ENCODE measurements around the gene POLR2F. TPM values are rescaled to one million over a fixed set of nuclear protein-coding genes. Genes with fewer than 3 reads are reported as not detected.
"Not testable (repeated sequence)": the region's sequence is repeated elsewhere in the genome, so short reads cannot be mapped to it uniquely, and the experiment has no call there.

POLR2F gene
- total RNA-seq, 1 experiment from 2014 or later, result 155 TPM

DNA sequence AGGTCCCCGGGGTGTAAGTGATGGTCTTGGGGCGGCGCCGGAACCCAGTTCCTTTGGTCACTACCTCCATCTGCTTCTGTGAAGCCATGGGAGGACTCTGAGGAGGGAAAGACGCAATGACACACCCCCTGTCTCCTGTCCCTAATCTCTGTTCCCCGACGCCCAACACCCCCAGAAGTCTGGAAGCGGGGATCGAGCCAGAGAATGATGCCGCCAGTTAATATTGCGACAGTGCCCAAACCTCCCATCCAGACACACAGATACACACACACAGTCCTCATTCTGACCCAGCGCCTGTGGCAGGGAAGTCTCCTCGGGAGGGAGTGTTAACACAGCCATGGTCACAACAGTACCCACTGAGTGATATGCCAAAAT lies 450 bp upstream of the POLR2F start:
- DNase-seq (ENCODE audit: low spot score), result no peak

DNA sequence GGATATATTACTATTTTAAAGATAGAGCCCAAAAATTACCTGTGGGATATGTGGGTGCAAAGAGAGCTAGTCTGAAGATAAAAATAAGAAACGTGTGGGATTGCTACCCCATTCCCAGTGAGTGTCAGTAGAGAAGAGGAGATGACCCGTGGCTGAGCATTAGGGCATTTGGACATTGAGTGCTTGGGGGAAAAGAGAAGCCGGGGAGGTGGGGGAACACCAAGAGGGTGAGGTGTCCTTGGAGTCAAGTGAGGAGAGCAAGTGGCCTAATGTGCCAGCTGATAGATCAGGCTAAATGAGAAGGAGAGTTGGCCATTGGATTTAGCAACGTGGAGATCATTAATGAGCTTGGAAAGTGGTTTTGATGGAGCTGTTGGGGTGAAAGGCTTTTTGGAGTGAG lies 1.2 kb downstream of the POLR2F start:
- no peak for DNase-seq (ENCODE audit: low spot score)

DNA sequence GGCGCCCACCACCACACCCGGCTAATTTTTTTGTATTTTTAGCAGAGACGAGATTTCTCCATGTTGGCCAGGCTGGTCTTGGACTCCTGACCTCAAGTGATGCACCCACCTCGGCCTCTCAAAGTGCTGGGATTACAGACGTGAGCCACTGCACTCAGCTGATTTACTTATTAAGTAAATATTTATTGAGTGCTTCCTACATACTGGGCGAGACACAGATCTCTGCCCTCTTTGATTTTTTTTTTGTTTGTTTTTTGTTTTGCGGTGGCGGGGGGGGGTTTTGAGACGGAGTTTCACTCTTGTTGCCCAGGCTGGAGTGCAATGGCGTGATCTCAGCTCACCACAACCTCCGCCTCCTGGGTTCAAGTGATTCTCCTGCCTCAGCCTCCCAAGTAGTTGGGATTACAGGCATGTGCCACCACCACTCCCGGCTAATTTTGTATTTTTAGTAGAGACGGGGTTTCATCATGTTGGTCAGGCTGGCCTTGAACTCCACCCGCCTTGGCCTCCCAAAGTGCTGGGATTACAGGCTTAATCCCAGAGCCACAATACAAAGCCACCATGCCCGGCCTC lies 2.4 kb downstream of the POLR2F start:
- DNase-seq (ENCODE audit: low spot score), result not testable (repeated sequence)

DNA sequence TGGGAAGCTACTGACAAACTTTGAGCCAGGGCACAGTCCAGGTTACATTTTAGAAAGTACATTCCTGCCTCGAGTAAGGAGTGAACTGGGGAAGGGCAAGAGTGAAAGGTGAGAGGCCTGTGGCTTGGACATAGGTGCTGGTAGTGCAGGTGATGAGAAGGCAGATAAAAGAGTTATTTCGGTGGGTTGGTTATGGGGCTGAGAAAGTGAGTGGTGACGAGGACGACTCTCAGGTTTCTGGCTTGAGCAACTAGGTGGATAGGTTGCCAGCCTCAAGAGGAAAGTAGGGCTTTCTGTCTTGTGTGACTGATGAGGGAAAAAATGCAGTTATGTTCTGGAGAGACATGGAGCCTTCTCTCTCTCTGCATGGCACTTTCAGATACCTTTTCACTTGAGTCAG lies 3.7 kb downstream of the POLR2F start:
- no peak for DNase-seq (ENCODE audit: low spot score)

DNA sequence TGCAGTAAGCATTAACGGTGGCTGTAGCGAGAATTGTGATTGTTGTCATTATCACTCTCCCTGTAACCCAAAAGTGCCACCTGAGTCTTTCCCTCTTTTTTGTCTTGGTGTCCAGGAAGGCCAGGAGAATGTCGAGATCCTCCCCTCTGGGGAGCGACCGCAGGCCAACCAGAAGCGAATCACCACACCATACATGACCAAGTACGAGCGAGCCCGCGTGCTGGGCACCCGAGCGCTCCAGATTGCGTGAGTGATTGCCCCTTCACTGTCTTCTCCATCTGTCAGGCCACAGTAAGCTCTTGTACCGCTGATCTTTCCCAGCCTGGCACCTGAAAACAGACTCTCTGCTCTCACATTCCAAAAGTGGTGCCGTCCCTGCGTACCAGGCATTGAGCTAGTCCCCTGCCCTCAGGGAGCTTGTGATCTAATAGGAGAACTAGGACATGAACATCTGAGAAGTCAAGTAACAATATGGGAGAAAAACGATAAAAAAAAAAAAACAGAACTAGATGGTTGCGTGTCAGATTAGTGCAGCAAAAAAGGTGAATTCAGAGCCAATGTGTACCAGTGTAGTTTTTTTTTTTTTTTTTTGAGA lies 5.8 kb downstream of the POLR2F start:
- DNase-seq (ENCODE audit: low spot score), result no peak

DNA sequence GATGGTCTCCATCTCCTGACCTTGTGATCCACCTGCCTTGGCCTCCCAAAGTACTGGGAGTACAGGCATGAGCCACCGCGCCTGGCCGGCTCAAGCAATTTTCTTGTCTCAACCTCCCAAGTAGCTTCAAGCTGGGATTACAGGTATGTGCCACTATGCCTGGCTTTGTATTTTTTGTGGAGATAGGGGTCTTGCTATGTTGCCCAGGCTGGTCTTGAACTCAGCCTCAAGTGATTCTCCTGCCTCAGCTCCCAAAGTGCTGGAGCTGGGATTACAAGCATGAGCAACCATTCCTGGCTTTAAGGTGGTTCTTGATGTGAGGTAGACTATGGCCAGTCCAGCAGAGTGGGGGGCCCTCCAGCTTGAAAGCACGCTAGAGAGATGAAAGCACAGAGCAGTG lies 7.6 kb downstream of the POLR2F start:
- DNase-seq (ENCODE audit: low spot score), result no peak

DNA sequence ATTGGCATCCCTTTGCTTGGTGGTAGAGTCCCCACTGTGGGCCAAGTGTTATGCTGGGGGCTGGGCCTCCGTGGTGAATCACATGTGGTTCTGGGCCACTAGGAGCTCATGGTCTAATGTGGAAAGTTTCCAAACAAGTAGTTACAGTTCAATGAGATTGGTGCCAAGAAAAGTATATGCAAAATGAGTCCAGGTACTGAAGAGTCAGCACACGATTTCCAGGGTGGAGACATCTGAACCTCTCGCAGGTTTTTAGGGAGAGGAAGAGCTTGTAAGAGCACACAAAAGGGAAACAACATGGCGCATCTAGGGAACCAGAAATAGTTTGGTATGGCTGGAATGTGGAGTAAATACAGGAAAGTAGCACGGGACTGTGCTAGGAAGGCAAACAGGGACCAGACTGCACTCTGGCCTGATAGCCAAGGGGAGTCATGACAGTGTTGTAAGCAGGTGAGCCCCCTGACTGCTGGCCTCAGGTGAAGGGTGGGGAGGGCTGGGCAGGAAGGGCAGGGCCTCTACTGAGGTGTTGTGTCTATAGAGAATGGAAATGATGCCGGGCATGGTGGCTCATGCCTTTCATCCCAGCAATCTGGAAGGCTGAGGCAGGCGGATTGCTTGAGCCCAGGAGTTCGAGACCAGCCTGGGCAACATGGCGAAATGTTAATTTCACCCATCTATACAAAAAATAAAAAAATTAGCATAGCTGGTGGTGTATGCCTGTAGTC lies 12.6 kb downstream of the POLR2F start:
- no peak for DNase-seq (ENCODE audit: low spot score)

DNA sequence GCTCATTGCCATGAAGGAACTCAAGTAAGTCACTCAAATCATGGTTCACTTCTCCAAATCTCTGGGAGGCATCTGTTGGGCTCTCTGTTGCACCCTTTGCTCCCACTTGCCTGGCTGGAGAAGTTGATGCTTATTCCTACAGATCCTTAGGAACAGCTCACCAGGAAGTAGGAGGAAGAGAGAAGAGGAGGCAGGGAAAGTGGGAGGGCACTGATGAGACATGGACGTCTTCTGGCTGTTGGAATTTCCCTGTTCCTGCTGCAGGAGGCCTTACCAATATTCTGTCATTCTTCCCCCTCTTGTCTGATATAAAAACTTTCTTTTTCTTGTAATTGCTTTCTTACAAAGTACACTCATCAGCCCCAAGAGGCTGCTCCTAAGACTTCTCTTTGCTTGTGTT lies 13.6 kb downstream of the POLR2F start:
- DNase-seq (ENCODE audit: low spot score), result no peak

DNA sequence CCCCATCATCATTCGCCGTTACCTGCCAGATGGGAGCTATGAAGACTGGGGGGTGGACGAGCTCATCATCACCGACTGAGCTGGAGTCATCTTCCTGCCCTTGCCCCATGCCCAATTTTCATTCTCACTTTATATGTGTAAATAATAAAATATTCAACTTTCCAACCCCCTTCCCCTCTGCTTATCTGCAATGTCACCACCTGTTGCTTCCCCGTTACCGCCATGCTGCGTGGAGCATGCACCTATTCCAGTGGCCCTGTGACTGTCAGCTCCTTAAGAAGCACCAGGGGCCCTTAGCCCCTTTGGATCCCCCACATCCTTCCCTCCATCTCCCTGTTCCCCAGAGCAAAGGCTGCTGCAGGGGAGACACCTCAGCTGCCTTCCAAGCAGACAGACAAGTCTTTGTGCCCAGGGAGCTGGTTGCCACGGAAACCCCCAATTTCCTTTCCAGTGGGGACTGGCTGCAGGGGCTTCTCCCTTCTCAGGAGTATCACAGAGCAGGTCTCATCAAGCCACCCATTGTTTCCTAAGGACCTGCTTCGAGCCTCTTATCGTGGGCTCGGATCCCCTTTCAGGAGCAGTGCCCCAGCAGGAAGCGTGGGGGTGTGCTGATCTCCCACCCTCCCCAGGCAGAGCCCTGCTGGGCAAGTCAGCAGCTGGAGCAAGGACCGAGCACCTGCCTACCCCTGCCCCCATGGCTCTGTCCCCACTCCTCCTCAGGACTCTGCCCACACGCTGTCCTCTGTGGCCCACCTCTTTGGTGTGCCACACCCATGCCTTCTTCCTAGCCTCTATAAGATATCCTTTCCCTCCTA lies 14.3 kb downstream of the POLR2F start:
- DNase-seq (ENCODE audit: low spot score), result no peak

DNA sequence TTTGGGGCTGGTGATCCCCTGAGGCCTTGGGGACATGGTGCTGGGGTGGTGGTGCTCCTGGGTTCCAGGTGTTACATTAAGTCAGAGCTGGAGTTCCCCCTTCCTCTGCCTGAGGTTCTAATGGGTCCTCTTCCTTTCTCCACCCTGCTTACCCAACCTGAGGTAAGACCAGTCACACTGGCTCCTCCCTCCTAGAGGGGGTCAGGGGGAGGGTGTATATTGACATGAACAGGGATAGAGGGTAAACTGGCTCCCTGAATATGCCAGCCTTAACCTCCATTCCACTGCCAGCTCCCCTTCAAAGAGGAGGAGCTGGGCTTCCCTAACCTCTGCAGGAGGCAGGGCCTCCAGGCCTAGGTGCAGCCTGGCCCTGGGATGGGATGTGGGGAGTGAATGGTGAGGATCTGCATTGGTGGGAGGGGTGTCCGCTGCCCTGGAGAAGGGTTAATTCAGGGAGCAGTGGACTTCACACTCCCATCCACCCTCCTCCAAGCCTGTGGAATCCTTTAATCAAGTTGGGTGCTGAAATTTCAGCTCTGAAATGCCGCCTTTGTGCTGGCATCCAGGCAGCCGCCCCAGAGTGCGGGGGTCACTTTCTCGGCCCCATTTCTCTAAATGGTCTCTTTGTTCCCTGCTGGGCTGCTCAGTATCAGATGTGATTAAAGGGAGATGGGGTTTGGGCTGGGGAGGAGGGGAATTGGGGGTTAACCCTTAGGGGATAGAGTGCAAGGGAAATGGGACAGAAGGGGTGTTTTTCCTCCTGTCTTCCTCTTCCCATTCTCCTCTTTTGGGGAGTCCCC lies 15.2 kb downstream of the POLR2F start:
- no peak for DNase-seq (ENCODE audit: low spot score)

DNA sequence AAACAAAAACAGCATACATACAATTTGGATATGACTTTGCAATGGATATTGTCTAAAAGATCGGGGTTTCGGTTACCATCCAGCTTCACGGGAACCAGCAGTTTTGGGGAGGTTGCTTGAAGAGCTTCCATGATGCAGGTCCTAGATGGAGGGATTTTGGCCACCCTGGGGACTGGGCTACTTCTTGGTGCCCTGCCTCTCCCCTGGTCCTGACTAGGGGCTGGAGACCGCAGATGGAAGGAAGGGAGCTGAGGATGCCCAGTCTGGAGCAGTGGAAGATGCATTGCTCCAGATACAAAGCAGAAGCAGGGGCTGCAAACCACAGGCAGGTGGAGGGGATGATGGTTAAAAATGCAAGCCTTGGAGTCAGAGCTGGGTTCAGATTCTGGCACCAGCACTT lies 17.4 kb downstream of the POLR2F start:
- no peak for DNase-seq (ENCODE audit: low spot score)

DNA sequence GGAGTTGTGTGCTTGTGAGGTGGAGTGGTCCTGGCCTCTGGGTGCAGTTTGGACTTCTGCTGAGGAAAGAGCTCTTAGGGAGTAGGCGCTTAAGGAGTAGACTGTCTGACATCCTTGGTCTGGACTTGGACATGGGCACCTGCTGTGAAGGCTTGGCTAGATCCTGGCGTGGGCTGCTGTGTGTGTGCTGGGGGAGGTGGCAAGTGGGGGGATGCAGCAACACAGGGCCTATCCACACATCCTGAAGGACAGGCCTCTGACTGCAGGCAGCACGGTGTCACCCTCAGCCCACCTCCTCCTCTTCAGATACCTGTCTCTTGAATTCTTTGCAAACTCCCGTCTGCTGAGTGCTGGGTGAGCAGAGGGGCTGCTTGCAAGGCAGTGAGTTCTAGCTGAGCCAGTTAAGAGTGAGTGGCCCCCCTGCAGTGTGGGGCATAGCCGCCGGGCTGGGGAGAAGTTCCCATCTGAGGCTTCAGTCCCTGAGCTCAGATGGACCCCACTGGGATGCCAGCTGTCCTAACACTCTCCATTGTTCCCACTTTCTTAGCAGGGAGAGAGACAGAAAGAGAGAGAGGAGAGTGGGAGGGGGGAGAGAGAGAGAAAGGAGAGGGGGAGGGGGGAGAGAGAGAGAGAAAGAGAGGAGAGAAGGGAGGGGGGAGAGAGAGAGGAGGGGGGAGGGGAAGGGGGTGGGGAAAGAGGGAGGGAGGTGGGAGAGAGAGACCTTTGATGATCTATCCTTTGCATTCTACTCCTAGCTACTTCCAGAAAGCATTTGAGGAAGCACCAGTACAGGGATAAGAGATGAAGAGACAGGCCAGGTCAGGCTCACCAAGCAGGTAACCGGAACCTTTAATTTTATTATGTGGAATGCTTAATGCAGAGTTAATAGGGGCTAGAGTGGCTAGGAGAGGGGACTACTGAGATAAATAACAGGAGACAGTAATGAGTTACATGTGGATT lies 18.3 kb downstream of the POLR2F start:
- no peak for DNase-seq (ENCODE audit: low spot score)

DNA sequence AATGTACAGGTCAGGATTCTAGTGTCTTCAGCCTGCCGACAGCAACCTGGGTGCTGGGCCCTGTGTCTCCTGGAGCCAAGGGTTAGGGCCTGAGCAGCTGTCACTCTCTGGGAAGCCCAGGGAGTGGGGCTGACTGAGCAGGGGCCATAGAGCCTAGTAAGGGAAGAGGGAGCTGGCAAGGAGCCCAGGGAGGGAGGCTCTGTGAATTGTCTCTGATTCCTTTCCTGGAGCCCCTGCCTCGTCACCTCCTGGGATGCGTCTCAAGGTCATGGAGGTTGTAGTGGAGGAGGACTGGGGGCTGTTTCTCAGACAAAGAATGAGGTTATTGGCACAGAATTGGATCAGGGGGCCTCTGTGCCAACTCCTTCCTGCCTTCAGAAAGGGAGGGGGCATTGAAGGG lies 19.0 kb downstream of the POLR2F start:
- DNase-seq (ENCODE audit: low spot score), result no peak

DNA sequence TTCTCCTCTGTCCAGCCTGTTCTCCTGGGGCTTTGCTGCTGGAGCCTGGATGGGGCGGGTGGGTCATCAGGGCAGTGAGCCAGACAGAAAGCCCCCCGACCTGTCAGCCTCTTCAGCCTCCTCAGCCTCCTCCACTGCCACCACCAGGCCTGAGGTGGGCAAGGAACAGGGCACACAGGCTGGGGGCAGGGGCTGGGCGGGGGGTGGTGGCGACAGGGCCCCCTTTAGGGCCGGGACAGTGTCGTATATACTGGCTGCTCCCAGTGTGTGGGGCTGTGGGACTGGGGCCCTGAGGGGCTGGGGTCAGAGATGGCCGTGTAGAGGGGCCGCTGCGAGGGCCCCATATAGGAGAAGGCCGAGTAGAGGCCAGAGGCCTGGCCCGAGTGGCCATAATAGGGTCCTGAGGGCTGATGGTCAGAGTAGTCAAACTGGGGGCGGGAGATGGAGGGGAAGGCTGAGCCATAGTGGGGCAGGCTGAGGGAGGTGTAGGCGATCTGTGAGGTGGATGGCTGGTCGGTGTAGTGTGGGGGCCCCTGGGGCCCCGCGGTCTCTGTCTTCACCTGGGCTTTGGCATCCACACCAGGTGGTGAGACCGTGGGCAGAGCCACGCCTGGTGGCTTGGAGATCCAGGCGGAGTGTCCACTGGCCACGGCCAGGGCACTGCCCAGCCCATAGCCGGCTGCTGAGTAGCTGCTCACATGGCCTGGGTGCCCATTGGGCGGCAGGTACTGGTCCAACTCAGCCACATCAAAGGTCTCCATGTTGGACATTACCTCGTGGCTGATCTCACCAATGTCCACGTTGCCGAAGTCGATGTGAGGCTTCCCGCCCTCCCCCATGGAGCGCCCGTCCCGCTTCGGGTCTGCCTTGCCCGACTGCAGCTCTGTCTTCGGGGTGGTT lies 20.0 kb downstream of the POLR2F start:
- DNase-seq (ENCODE audit: low spot score), result no peak

DNA sequence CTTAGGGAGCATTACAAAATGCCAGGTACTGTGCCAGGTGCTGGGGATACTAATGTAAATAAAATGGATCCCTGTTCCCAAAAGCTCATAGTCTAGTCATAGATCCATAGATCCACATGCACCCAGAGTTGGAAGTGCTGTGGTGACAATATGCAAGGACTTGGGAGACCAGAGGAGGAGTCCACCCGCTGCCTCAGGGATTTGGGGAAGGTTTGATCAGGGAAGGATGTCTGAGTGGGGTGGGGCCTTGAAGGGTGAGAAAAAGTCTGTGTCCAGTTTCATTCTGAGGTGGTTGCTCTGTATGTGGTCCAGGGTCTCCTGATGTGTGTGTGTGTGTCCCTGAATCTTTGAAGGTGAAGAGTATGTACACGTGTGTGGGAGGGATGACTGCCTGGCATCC lies 21.7 kb downstream of the POLR2F start:
- no peak for DNase-seq (ENCODE audit: low spot score)

DNA sequence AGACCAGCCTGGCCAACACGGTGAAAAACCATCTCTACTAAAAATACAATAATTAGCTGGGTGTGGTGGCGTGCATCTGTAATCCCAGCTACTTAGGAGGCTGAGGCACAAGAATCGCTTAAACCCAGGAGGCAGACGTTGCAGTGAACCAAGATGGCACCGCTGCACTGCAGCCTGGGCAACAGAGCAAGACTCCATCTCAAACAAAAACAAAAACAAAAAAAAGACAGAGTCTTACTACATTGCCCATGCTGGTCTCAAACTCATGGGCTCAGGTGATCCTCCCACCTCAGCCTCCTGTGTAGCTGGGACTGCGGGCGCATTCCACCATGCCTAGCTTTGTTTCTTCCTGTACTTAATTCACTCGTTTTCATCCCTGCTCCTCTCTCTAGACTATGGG lies 22.5 kb downstream of the POLR2F start:
- DNase-seq (ENCODE audit: low spot score), result not testable (repeated sequence)

DNA sequence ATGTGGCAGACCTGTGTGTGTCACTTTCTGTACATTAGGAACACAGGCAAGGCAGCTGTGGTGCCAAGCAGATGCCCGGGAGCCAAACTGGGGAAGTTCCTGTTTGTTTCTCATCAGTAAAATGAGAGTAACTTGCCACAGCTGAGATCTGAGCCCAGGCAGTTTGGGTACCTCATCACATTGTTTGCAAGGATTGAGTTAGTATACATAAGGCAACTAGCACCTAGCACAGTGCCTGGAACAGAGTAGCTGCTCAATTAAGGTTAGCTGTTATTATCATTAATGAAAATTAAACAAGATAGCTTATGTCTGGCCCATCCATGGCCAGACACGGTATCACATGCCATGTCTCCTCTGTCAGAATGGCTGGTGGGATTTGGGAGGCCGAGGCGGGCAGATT lies 23.0 kb downstream of the POLR2F start:
- no peak for DNase-seq (ENCODE audit: low spot score)

DNA sequence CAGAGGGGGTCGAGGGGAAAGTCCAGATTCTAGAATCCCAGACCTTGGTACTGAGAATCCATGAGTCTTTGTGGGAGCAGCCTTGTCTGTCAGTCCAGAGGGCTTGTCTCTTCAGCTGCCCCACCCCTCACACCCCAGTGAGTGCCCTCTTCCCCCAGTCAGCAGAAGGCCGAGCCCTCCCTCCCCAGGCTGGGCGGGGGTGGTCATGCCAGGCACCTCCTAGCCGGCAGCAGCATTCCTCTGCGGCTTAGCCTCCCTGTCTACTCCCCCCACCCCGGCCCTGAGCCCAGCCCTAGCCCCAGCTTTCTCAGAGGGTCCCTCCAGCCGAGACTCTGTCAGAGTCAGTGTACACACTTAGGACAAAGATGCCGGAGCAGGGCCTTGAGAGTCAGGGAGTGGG lies 26.3 kb downstream of the POLR2F start:
- DNase-seq (ENCODE audit: low spot score), result no peak

DNA sequence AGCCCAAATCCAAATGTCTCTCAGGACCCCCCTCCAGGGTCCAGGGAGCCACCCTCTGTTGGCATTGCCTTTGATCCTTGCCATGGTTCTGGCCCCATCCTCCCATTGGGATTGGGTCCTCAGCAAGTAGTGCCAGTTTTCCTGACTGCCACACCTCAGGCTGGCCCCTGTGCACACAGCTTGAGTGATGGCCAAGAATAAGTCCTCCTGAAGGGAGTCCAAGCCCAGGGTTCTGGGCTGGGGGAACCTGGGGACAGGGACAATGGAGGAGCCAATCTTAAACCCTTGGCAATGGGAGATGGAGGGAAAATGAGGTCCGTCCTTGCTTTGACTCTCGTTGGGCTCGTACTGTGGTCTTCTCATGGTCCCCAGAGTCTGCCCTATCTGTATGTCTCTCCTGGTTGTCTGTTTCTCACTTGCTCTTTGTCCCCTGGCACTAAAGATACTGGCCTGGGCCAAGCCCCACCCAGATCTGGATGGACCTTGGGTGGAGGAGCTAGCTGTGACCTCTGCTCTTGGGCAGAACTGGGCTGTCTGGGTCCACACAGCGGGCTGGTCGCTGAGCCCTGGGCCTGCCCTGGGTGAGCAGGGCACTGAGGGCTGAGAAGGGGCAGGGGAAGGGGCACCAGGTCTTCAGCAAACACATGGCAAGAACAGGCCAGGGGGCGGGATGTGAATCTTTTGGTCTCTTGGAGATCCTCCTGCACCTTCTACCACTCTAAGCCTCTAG lies 27.9 kb downstream of the POLR2F start:
- no peak for DNase-seq (ENCODE audit: low spot score)
